H7 (cell line): ENCODE data around the gene ARHGAP40. TPM values are rescaled to one million over a fixed set of nuclear protein-coding genes. Genes with fewer than 3 reads are reported as not detected.

Source experiments
- DNase-seq: peaks from one replicate; pipeline ENCODE4 v3.0.0; 2012
- H3K27me3 ChIP-seq: 2 replicates; pipeline ENCODE4 v1.6.0; 2011; ENCODE audit warnings: mild to moderate bottlenecking, low read length; ENCODE audit not compliant: control insufficient read depth, insufficient read depth
- H3K36me3 ChIP-seq: replicated peaks from 2 replicates; pipeline ENCODE4 v1.5.1; 2011; ENCODE audit warnings: low read length; ENCODE audit not compliant: control insufficient read depth, insufficient read depth
- H3K4me3 ChIP-seq: 2 replicates; pipeline ENCODE4 v1.5.1; 2011; ENCODE audit warnings: low read depth, mild to moderate bottlenecking, control low read depth, low read length, moderate library complexity; ENCODE audit not compliant: insufficient read depth
- total RNA-seq: library from RNA; depleted of rRNA; stranded (reverse); fragments of >200 nt; shearing (Covaris generic); gene quantifications from 2 replicates; pipeline ENCODE4 v1.2.3, GENCODE V29; 2014; rRNA removed

ARHGAP40 gene
- total RNA-seq = 10.9 and 13.2 TPM in 2 replicates

GRCh38 chr20:38601216-38602184, at the start of gene ARHGAP40:
Gene ARHGAP40, plus strand, starts transcription at chr20:38601809.
- peak; percentile 91 for DNase-seq
- Histone ChIP-seq H3K4me3 (peak within 1 kb of the TSS; percentile 65), H3K27me3 (no peaks in the 10 kb centered on the region), H3K36me3 (no peaks in the 10 kb centered on the region)

- Histone ChIP-seq H3K36me3 (peaks cover 9% of the 10 kb centered on the region), H3K27me3 (no peaks in the 10 kb centered on the region), H3K4me3 (no peak overlapping the region)
- no peak for DNase-seq
Measured at GRCh38 chr20:38554986-38555385, 46.6 kb upstream of the ARHGAP40 start.

GRCh38 chr20:38555395-38555794, 46.2 kb upstream of the ARHGAP40 start:
- Histone ChIP-seq H3K4me3 (no peak overlapping the region), H3K36me3 (peaks cover 9% of the 10 kb centered on the region), H3K27me3 (no peaks in the 10 kb centered on the region)
- no peak for DNase-seq

DNA sequence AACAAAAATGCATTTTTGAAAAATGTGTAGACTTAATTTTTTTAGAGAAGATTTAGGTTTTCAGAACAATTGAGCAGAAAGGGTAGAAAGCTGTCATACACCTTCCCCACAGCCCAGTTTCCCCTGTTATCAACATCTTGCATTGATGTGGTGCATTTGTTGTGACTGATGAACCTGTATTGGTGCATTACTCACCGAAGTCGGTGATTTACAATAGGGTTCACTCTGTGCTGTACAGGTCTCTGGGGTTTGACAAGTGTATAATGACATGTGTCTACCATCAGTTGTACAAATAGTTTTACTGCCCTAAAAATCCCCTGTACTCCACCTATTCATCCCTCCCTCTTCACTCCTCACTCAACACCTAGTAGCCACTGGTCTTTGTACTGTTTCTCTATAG, 44.4 kb upstream of the ARHGAP40 start:
- Histone ChIP-seq H3K27me3 (no peaks in the 10 kb centered on the region), H3K36me3 (peaks cover 4% of the 10 kb centered on the region), H3K4me3 (no peak overlapping the region)
- no peak for DNase-seq

GRCh38 chr20:38558596-38559360, 42.8 kb upstream of the ARHGAP40 start:
- Histone ChIP-seq H3K36me3 (peaks cover 5% of the 10 kb centered on the region), H3K4me3 (no peak overlapping the region), H3K27me3 (no peaks in the 10 kb centered on the region)
- DNase-seq = no peak

- Histone ChIP-seq H3K36me3 (peaks cover 5% of the 10 kb centered on the region), H3K4me3 (no peak overlapping the region), H3K27me3 (no peaks in the 10 kb centered on the region)
- no peak for DNase-seq
Measured at GRCh38 chr20:38559764-38560163, 41.8 kb upstream of the ARHGAP40 start.

DNA sequence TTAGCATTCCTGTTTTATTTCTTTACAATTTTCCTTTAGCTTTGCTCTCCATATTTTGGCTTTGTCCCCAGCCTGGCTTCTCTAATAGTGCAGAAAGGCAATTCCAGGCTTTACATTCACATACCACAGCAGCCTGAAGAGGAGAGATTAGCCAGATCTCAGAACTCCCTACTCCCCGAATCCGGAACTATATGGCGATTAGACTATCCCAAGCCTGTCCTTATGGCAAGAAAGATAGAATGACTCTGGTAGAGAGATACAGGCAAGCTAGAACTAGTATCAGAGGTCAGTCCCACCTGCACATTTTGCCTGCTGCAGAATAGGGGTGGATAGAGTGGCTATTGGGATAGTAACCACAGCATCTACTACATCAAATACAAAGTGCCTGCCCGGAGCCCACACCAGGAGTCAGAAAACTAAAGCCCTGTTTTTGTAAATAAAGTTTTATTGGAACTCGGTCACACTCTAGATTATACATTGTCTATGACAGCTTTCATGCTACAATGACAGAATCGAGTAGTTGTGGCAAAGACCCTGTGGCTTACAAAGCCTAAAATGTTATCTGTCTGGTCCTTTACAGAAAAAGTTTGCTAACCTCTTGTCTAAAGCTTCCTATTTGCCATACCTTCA, 37.7 kb upstream of the ARHGAP40 start:
- H3K27me3 ChIP-seq = no peaks in the 10 kb centered on the region
- no peak overlapping the region for H3K4me3 ChIP-seq
- peaks cover 2% of the 10 kb centered on the region; the same call in 1 of the 2 replicates for H3K36me3 ChIP-seq
- DNase-seq = no peak

DNA sequence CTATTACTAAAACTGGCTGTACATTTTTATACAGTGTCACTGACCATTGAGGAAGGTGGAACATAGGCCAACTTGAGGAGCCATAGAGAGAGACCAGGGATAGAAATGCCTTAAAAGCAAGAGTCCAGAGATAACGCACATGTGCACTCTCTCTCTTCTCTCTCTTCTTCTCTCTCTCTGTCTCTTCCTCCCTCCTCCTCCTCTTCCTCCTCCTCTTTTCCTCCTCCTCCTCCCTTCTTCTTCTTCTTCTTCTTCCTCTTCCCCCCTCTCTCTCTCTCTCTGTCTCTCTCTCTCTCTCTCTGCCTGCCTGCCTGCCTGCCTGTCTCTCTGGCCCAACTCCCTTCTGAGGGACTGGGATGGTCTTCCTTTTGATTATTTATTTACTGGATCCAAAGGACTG, 36.9 kb upstream of the ARHGAP40 start:
- Histone ChIP-seq H3K36me3 (peaks cover 2% of the 10 kb centered on the region; the same call in 1 of the 2 replicates), H3K4me3 (no peak overlapping the region), H3K27me3 (no peaks in the 10 kb centered on the region)
- no peak for DNase-seq

GRCh38 chr20:38566036-38566598, 35.5 kb upstream of the ARHGAP40 start:
- Histone ChIP-seq H3K27me3 (no peaks in the 10 kb centered on the region), H3K36me3 (peaks cover 2% of the 10 kb centered on the region; the same call in 1 of the 2 replicates), H3K4me3 (no peak overlapping the region)
- no peak for DNase-seq

DNA sequence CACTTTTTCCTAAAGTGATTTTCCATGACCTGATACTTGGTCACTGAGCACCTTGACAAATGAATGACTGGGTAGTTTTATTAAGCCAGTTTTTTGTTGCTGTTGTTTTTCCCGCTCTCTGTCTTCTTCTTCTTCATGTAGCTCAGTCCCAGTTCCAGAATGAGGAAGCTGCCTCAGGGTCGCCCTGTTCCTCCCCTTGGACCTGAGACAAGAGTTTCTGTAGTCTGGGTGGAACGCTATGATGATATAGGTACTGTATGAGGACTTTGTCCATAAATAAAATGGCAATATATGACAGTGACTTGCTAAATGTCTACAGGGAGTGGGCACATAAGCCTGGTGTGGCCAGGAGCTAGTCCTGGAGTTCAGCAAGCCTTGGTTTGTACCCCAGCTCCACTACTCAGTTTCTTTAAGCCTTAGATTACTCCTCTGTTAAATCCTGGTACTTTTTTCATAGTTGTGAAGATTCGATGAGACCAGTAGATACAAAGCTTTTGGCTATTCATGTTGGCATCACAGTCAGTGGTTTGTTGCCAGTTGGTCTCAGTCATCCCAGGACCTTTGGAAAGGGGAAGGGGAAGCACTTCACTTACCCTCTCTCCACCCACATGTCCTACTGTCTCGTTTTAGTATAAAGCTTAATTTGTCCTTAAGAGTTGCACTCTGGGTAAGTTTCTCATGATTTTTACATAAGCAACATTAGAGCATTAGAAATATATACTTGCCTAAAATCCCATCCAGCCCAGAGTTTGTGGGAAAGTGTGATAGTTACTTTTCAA, 31.7 kb upstream of the ARHGAP40 start:
- Histone ChIP-seq H3K4me3 (no peak overlapping the region), H3K36me3 (no peaks in the 10 kb centered on the region; the same call in none of the 2 replicates), H3K27me3 (no peaks in the 10 kb centered on the region)
- no peak for DNase-seq

- no peak for DNase-seq
- H3K4me3 ChIP-seq = no peak overlapping the region
- H3K36me3 ChIP-seq = peaks cover 2% of the 10 kb centered on the region
- no peaks in the 10 kb centered on the region for H3K27me3 ChIP-seq
Measured at GRCh38 chr20:38573413-38573812, 28.2 kb upstream of the ARHGAP40 start.

DNA sequence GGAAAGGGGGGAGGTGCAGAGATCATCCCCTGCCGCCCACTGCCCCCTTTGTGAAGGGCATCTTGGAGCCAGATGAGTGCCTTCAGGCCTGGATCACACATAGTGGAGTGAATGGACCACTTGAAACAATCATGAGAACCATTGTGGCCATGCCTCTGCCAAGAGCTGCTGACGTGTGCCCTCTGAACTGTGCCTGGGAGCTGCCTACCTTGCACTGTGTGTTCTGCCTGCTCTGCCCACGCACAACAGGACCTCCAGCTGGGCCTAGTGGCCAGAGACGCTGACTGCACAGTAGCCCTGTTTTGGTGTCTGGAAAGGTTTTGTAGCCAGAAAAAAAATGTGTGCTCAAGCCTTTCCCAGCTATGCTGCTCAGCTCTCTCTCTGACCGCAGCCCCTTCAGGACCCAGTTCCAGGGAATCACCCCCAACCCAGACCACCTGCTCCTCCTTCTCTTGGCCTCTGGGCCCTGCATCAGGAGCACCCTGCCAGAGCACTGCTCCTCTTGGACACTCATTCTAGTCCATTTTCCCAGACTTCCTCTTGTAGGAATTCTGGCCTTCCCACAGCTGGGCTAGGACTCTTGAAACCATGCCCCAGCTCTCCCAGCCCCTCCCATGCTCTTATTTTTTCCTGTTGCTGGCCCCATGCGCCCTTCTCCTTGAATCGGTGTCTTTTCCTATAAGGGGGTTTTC, 22.2 kb upstream of the ARHGAP40 start:
- Histone ChIP-seq H3K4me3 (no peak overlapping the region), H3K27me3 (no peaks in the 10 kb centered on the region), H3K36me3 (peaks cover 2% of the 10 kb centered on the region)
- no peak for DNase-seq

GRCh38 chr20:38579921-38580320, 21.7 kb upstream of the ARHGAP40 start:
- Histone ChIP-seq H3K27me3 (no peaks in the 10 kb centered on the region), H3K4me3 (no peak overlapping the region)
- DNase-seq = no peak

More at GRCh38 chr20:38579921-38580320, 21.7 kb upstream of the ARHGAP40 start:
- peaks cover 2% of the 10 kb centered on the region for H3K36me3 ChIP-seq
